Adrenal gland (tissue), 12 donors: ENCODE results near the gene EEF1G. TPM values are rescaled to one million over a fixed set of nuclear protein-coding genes. Genes with fewer than 3 reads are reported as not detected.
A peak's percentile ranks its signal among the peaks of the same experiment; 100 is the strongest.

ENCODE experiments used
- DNase-seq, 7 donors: peaks; one replicate each; pipeline ENCODE4 v3.0.0-alpha.2; 2019 to 2020
- H3K27ac ChIP-seq, 5 donors: fragments of 200-600 bp; sonication (generic) in 4 of 5; 1 replicate in 3 of 5; 2 replicates in 2 of 5; pipeline versions ENCODE4 v1.5.1 to v1.8.0; 2016 to 2020; ENCODE audit warnings: mild to moderate bottlenecking in 1 of 5
- H3K27me3 ChIP-seq: fragments of 200-600 bp; 2 replicates; pipeline ENCODE4 v1.8.0; 2021
- H3K36me3 ChIP-seq, 2 donors: fragments of 200-600 bp; replicated peaks in 1 of 2; 1 replicate in 1 of 2; 2 replicates in 1 of 2; pipeline versions ENCODE4 v1.5.1 to v1.8.0; 2018 to 2022
- H3K4me1 ChIP-seq, 2 donors: fragments of 200-600 bp; replicated peaks in 1 of 2; 1 replicate in 1 of 2; 2 replicates in 1 of 2; pipeline versions ENCODE4 v1.5.1 to v1.8.0; 2018 to 2021
- H3K4me3 ChIP-seq, 4 donors: fragments of 200-600 bp; sonication (generic) in 3 of 4; one replicate each; pipeline ENCODE4 v1.5.1; 2016 to 2018
- H3K9me3 ChIP-seq, 3 donors: fragments of 200-600 bp; sonication (generic) in 1 of 3; replicated peaks in 1 of 3; 1 replicate in 2 of 3; 2 replicates in 1 of 3; pipeline versions ENCODE4 v1.5.1 to v1.8.0; 2016 to 2021
- CTCF ChIP-seq, 6 experiments: fragments of 450-650 bp in 4 of 6; fragments of 200-600 bp in 2 of 6; sonication (generic) in 1 of 6; IDR thresholded peaks; 1 replicate in 5 of 6; 2 replicates in 1 of 6; pipeline versions ENCODE4 v1.5.1 to v1.8.0; 2016 to 2021; ENCODE audit warnings: antibody characterized with exemption in 6 of 6, mild to moderate bottlenecking in 2 of 6, moderate library complexity in 1 of 6
- POLR2A ChIP-seq, 2 donors: fragments of 450-650 bp; IDR thresholded peaks; one replicate each; pipeline ENCODE4 v1.6.1; 2017; ENCODE audit warnings: antibody characterized with exemption in 2 of 2, mild to moderate bottlenecking in 2 of 2, moderate library complexity in 1 of 2
- WGBS, 4 donors: extraction: QIAGEN DNeasy Blood & Tissue Kit in 2 of 4; methylation state at CpG; one replicate each; pipeline versions ENCODE4 v1.1.5 to v1.1.7; 2013 to 2017; 5-methylcytosine and 5-hydroxymethylcytosine counted together
- intact Hi-C, 2 donors: fragments of 100-400 bp; cut with DNase I; formaldehyde crosslinking; loops; one replicate each; pipeline versions ENCODE4 v1.14.1 to v1.15.0; 2022 to 2023
- polyA plus RNA-seq, 3 donors: library from polyadenylated mRNA; stranded (reverse); fragments of 200-250 nt in 2 of 3; fragments of 350-450 nt in 1 of 3; fragmentation: Illumina TruSeq in 1 of 3; extraction: RNeasy Lipid Tissue Mini Kit (QIAGEN cat#74804) in 1 of 3; gene quantifications; one replicate each; pipeline ENCODE4 v1.2.3, GENCODE V29; 2013 to 2014
- total RNA-seq, 9 donors: library from RNA; depleted of rRNA in 4 of 9; stranded (reverse); fragments of >200 nt in 4 of 9; fragments of 120-200 nt in 1 of 9; fragmentation: NEBNext Ultra II Directional in 1 of 9; extraction: Animal tissue kit (Norgen Biotek cat#: 25700) in 1 of 9; gene quantifications; one replicate each; pipeline versions ENCODE4 v1.1.0 to v1.2.4, GENCODE V29; 2013 to 2023
- donor health status: healthy with polysubstance abuse.
- donor health status: Bipolar disorder and iron deficiency.
- donor health status: DM: yes; HTN: yes; CAD: no.
- donor health status: DM: no; HTN: no; CAD: no.
- donor health status: DM: no; HTN: no; CAD: no.
- donor health status: DM: yes; HTN: yes; CAD: no.

The EEF1G gene
- total and polyA plus RNA-seq, 12 donors, result 646 to 1,585 (median 1,183) TPM

- Histone ChIP-seq H3K27ac (no peak overlapping the region), H3K36me3 (peaks cover 0 to 37% of the 10 kb centered on the region in 2 donors), H3K9me3 (no peaks in the 10 kb centered on the region), H3K4me3 (no peak overlapping the region), H3K4me1 (peaks cover 23 to 27% of the 10 kb centered on the region in 2 donors), H3K27me3 (no peaks in the 10 kb centered on the region)
- TF ChIP-seq CTCF (IDR thresholded peaks at IDR 0.05) (no peak), POLR2A (IDR thresholded peaks at IDR 0.05) (no peak)
- WGBS, 4 donors, result 90 to 94% (median 92%) methylated on average over 8 of the region's 8 CpGs
- intact Hi-C loops, result no loop called here
- no peak for DNase-seq
Observed at GRCh38 chr11:62603776-62604299, 30.1 kb upstream of the EEF1G start.

- WGBS, 4 donors, result 68 to 95% (median 85%) methylated on average over 3 to 13 of the region's 13 CpGs
- DNase-seq, result no peak
- no peaks in the 10 kb centered on the region for H3K9me3 ChIP-seq
- H3K27ac ChIP-seq, result peak overlapping the region in 3 of 5 donors; percentile 51 to 98 (median 94)
- H3K4me3 ChIP-seq, result peak overlapping the region in 2 of 4 donors; percentile 63 to 99
- intact Hi-C loops, result no loop called here
- TF ChIP-seq POLR2A (IDR thresholded peaks at IDR 0.05), result no peak
- TF ChIP-seq CTCF (IDR thresholded peaks at IDR 0.05), result no peak
- peaks cover 0 to 33% of the 10 kb centered on the region in 2 donors for H3K36me3 ChIP-seq
- H3K27me3 ChIP-seq, result no peaks in the 10 kb centered on the region
- H3K4me1 ChIP-seq, result peaks cover 26 to 34% of the 10 kb centered on the region in 2 donors
Observed at GRCh38 chr11:62603072-62603408, 29.3 kb upstream of the EEF1G start.

GRCh38 chr11:62602141-62603071 is 28.7 kb upstream of the EEF1G start:
- WGBS, 4 donors, result 0 to 38% (median 12%) methylated on average over 4 to 96 of the region's 96 CpGs
- peak; percentile 69 to 87 (median 84) for DNase-seq
- Histone ChIP-seq H3K4me1 (peaks cover 26 to 34% of the 10 kb centered on the region in 2 donors), H3K27me3 (no peaks in the 10 kb centered on the region), H3K36me3 (peaks cover 0 to 35% of the 10 kb centered on the region in 2 donors), H3K4me3 (peak overlapping the region in 3 of 4 donors; percentile 9 to 99 (median 63)), H3K9me3 (no peaks in the 10 kb centered on the region), H3K27ac (peak overlapping the region in 4 of 5 donors; percentile 51 to 98 (median 93))
- intact Hi-C loops, result no loop called here
- TF ChIP-seq CTCF (IDR thresholded peaks at IDR 0.05) (peak in 1 of 6 experiments; percentile 18), POLR2A (IDR thresholded peaks at IDR 0.05) (no peak)

GRCh38 chr11:62601372-62602140 is 27.9 kb upstream of the EEF1G start, which contains the start of gene MTA2:
MTA2 (minus strand) TSS chr11:62601865; CDS start chr11:62601450, 415 bp downstream.
- no peaks in the 10 kb centered on the region for H3K27me3 ChIP-seq
- DNase-seq, result peak; percentile 98 to 99 (median 98)
- peak within 1 kb of the TSS; percentile 78 to 98 (median 92) for H3K27ac ChIP-seq
- TF ChIP-seq POLR2A (IDR thresholded peaks at IDR 0.05) (peak; percentile 47 to 59), CTCF (IDR thresholded peaks at IDR 0.05) (no peak)
- H3K36me3 ChIP-seq, result peaks cover 0 to 38% of the 10 kb centered on the region in 2 donors
- peak within 1 kb of the TSS; percentile 37 to 99 (median 80) for H3K4me3 ChIP-seq
- intact Hi-C loops, result no loop called here
- peaks cover 26 to 34% of the 10 kb centered on the region in 2 donors for H3K4me1 ChIP-seq
- WGBS, 4 donors, result 0 to 1% (median 0%) methylated on average over 8 to 83 of the region's 83 CpGs
- H3K9me3 ChIP-seq, result no peaks in the 10 kb centered on the region
